Measurements from ENCODE around the gene PAGE2. TPM values are rescaled to one million over a fixed set of nuclear protein-coding genes. Genes with fewer than 3 reads are reported as not detected.
"Not testable (repeated sequence)": the region's sequence is repeated elsewhere in the genome, so short reads cannot be mapped to it uniquely, and the experiment has no call there.

PAGE2 gene
- polyA plus RNA-seq, 12 donors = 0.41 TPM; not detected in 11

- no peak for DNase-seq
Observed at GRCh38 chrX:55120761-55121358, 32.0 kb downstream of the PAGE2 start.

DNA sequence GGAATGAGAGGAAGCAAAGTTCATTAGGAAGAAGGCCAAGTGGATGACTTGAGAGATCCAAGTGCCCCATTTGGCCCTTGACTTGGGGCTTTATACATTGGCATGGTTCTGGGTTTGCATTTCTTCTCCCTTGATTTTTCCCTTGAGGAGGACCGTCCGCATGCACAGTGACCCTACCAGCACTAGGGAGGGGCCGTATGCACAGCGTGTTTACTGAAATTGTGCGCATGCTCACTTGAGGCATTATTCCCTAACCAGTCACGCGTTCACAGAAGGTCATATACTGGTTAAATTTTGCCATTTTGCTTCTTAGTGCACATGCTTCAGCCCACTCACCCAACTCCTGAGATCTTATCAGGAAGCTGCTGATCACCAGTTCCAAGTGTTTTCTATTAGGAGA, 35.1 kb downstream of the PAGE2 start:
- no peak for DNase-seq

DNA sequence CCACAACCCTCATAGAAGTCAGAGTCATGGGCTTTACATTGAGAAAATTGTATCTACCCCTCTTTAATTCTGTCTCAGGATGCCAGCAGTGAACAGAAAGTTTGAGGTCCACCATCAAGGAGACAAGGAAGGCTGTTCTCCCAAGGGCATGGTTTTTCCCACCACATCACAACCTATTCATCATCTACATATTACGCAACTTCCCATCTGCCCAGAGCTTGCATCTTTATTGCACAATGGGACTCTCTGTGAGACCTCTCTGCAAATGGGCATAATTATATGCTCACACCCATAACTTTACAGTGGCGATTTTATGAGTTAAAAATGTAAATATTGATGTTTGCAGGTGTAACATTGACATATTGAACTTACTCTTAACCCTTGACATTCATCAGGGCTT, 38.9 kb downstream of the PAGE2 start:
- no peak for DNase-seq

DNA sequence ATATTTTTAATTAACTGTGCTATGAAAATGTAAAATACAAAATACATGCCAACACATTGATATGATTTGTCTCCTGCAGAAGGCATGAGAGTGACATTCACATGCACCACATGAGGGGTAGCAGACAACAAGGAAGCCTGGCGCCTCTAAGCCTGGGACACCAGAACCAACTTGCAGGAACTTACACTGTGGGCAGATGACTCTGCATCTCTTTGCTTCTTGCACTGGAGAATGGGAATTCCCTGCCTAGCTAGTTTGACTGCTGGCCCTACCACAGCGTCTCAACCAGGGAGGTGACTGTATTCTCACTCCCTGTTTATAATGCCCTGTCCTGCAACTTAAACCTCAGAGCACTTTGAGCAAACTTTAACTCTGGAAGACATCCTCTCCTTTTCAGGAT, 40.5 kb downstream of the PAGE2 start:
- no peak for DNase-seq

GRCh38 chrX:55130481-55130880, 41.7 kb downstream of the PAGE2 start:
- no peak for DNase-seq

DNA sequence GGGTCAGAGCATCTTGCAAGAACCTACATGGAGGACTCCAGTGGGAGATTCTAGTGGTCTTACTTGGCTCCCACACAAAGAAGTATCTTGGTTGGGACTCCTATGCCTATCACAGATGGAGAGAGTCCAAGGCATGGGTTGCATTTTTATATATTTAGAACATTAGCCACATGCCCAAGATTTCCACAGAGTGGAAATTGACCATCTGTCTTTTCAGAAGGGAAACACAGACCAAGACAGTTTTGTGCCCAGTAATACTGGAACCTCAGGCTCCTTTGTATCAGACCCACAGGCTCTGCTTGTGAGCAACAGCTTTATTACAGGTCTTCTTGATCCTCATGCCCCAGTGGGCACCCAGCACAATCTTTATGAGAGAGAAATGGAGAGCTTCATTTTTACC, 43.6 kb downstream of the PAGE2 start:
- no peak for DNase-seq

- DNase-seq = peak; percentile 23
Observed at GRCh38 chrX:55135171-55135570, 46.4 kb downstream of the PAGE2 start.

- DNase-seq = not testable (repeated sequence)
Observed at GRCh38 chrX:55140800-55141199, 52.0 kb downstream of the PAGE2 start.

Other genes starting within 250 kb of the PAGE2 start
- 100 to 1,000 TPM in 9 of 12 donors, 10 to 100 TPM in 2, not detected in 1; 95.9 to 163 (median 116) TPM for gene TRO, start 168.2 kb upstream of the PAGE2 start, polyA plus RNA-seq (ENCODE audit: insufficient read length in 12 of 12)
- gene PFKFB1, start 94.8 kb upstream of the PAGE2 start, polyA plus RNA-seq (ENCODE audit: insufficient read length in 12 of 12) = 1 to 10 TPM in 4 of 12 donors, under 1 TPM in 6, not detected in 2; 0.27 to 1.5 (median 0.89) TPM
- gene APEX2, start 88.7 kb upstream of the PAGE2 start, polyA plus RNA-seq (ENCODE audit: insufficient read length in 12 of 12) = 10 to 100 TPM in 7 of 12 donors, 1 to 10 TPM in 4, not detected in 1; 7.5 to 13.9 (median 10.1) TPM
- gene ALAS2, start 58.0 kb upstream of the PAGE2 start, polyA plus RNA-seq (ENCODE audit: insufficient read length in 12 of 12) = 100 to 1,000 TPM in 2 of 12 donors, 10 to 100 TPM in 8, 1 to 10 TPM in 1, not detected in 1; 7.9 to 124 (median 39.1) TPM
- under 1 TPM in 1 of 12 donors, not detected in 11; 0.52 TPM for gene PAGE2B, start 14.0 kb upstream of the PAGE2 start, polyA plus RNA-seq (ENCODE audit: insufficient read length in 12 of 12)
- gene PAGE5, start 131.3 kb downstream of the PAGE2 start, polyA plus RNA-seq (ENCODE audit: insufficient read length in 12 of 12) = not detected
- gene PAGE3, start 175.9 kb downstream of the PAGE2 start, polyA plus RNA-seq (ENCODE audit: insufficient read length in 12 of 12) = not detected

Measured in muscle of arm (tissue), 12 donors.